Measurements from ENCODE around the gene TUBA4A. TPM values are rescaled to one million over a fixed set of nuclear protein-coding genes. Genes with fewer than 3 reads are reported as not detected.

Gene TUBA4A
- total and polyA plus RNA-seq, 4 donors = 14.3 to 84.9 (median 58.8) TPM

DNA sequence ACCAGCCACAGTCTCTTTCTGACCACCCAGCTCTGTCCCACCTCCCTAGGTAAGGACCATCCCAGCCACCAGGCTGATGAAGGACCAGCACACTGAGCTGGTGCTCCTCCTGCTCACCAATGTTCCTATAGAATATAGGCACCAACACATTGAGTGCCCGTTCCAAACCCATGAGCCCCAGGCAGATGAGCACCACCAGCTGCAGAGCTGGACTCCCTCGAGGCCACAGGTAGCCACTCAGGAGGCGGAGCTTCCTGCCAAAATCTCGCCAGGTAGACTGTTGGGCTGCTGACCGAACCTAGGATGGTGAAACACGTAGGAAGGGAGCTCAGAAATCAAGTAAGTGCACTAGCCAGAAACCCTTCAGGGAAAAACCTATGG is 37.2 kb downstream of the TUBA4A start:
- H3K4me1 ChIP-seq (ENCODE audit: control insufficient read depth, insufficient read depth, low read length) = peaks cover 51% of the 10 kb centered on the region

DNA sequence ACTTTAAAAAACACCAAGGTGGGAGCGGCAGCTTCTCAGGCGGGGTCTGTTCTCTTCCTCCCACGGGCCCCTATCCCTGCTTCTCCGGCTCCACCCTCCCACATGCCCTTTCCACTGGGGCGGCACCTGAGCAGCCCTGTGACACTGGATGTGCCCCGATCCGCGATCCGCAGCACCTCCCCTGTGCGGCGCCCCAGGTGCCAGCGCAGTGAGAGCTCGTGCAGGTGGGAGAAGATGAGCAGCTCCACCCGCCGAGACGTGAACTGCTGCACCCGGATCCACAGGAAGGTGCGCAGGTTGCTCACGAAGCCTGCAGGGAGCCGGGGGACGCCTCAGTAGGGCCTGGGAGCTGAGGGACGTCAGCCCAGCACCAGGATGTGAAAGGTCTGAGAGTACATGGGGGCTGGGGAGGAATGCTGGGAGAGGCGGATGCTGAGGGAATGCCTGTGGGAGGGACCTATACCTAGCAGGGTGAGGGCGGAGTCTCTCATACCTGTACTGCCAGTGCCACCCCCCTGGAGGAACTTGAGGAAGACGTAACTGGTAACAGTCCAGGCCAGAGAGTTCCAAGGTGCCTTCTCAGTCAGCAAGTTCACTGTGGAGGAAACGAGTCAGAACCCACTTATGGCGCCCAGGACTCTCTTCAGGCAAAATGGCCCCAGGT is 37.7 kb downstream of the TUBA4A start:
- no peaks in the 10 kb centered on the region for H3K27me3 ChIP-seq (ENCODE audit: control insufficient read depth, insufficient read depth, low read length)
- 94% methylated on average over 27 of the region's 27 CpGs for WGBS (ENCODE audit: insufficient coverage)
- H3K4me1 ChIP-seq (ENCODE audit: control insufficient read depth, insufficient read depth, low read length) = peaks cover 50% of the 10 kb centered on the region
- no peak overlapping the region for H3K4me3 ChIP-seq (ENCODE audit: low read depth, low read length)
- no peak overlapping the region for H3K27ac ChIP-seq (ENCODE audit: low read depth, low read length)
- no peaks in the 10 kb centered on the region for H3K9me3 ChIP-seq (ENCODE audit: control insufficient read depth, insufficient read depth, low read length)
- peaks cover 69% of the 10 kb centered on the region for H3K36me3 ChIP-seq (ENCODE audit: control insufficient read depth, insufficient read depth, low read length)
- DNase-seq (ENCODE audit: low read depth in 4 of 6, low spot score in 6 of 6) = no peak

More for the DNA sequence above, 37.2 kb downstream of the TUBA4A start:
- Histone ChIP-seq H3K27me3 (ENCODE audit: control insufficient read depth, insufficient read depth, low read length) (no peaks in the 10 kb centered on the region), H3K36me3 (ENCODE audit: control insufficient read depth, insufficient read depth, low read length) (peaks cover 69% of the 10 kb centered on the region), H3K9me3 (ENCODE audit: control insufficient read depth, insufficient read depth, low read length) (no peaks in the 10 kb centered on the region), H3K27ac (ENCODE audit: low read depth, low read length) (no peak overlapping the region), H3K4me3 (ENCODE audit: low read depth, low read length) (no peak overlapping the region)
- WGBS (ENCODE audit: insufficient coverage) = 90% methylated on average over 6 of the region's 6 CpGs
- no peak for DNase-seq (ENCODE audit: low read depth in 4 of 6, low spot score in 6 of 6)

DNA sequence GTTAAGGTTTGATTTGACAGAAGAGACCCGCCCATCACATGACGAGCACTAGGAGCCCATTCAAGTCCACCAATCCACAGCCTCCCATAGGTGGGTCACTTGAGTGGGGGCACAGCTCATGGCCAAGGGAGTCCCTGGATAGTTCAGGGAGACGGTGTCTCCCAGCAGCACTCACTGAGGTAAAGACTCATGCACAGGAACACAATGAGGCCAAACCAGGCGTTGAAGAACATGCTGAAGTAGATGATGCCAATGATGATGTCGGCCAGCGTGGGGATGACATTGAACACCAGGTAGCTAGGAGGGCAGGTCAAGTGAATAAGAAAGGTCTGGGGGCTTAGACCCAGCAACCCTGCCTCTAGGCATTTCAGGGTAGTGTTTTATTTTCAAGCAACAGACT is 38.9 kb downstream of the TUBA4A start:
- 99% methylated on average over 5 of the region's 6 CpGs for WGBS (ENCODE audit: insufficient coverage)
- Histone ChIP-seq H3K36me3 (ENCODE audit: control insufficient read depth, insufficient read depth, low read length) (peaks cover 69% of the 10 kb centered on the region), H3K4me3 (ENCODE audit: low read depth, low read length) (no peak overlapping the region)

DNA sequence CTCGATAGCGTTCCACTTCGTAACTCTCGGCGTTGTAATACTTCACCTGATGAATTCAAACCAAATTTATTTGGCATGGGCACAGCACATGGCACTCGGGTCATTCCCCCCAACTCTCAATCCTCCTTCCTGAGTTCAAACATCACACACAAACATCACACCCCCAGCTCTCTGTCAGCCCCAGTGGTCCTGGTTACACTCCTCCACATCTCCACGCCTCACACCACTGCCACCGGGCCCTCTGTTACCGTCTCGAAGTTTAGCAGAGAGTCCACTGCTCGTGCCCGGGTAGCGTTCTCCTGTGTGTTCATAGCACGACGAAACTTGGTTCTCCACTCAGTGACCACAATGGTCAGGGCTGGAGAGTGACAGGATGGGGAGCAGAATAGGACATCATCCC is 39.6 kb downstream of the TUBA4A start:
- H3K4me1 ChIP-seq (ENCODE audit: control insufficient read depth, insufficient read depth, low read length) = peaks cover 33% of the 10 kb centered on the region
- H3K9me3 ChIP-seq (ENCODE audit: control insufficient read depth, insufficient read depth, low read length) = no peaks in the 10 kb centered on the region
- WGBS (ENCODE audit: insufficient coverage) = 98% methylated on average over 10 of the region's 15 CpGs
- H3K27ac ChIP-seq (ENCODE audit: low read depth, low read length) = no peak overlapping the region
- no peaks in the 10 kb centered on the region for H3K27me3 ChIP-seq (ENCODE audit: control insufficient read depth, insufficient read depth, low read length)
- peaks cover 67% of the 10 kb centered on the region for H3K36me3 ChIP-seq (ENCODE audit: control insufficient read depth, insufficient read depth, low read length)
- H3K4me3 ChIP-seq (ENCODE audit: low read depth, low read length) = no peak overlapping the region
- no peak for DNase-seq (ENCODE audit: low read depth in 4 of 6, low spot score in 6 of 6)

More for the DNA sequence above, 38.9 kb downstream of the TUBA4A start:
- no peaks in the 10 kb centered on the region for H3K9me3 ChIP-seq (ENCODE audit: control insufficient read depth, insufficient read depth, low read length)
- no peaks in the 10 kb centered on the region for H3K27me3 ChIP-seq (ENCODE audit: control insufficient read depth, insufficient read depth, low read length)
- no peak overlapping the region for H3K27ac ChIP-seq (ENCODE audit: low read depth, low read length)
- no peak for DNase-seq (ENCODE audit: low read depth in 4 of 6, low spot score in 6 of 6)
- peaks cover 40% of the 10 kb centered on the region for H3K4me1 ChIP-seq (ENCODE audit: control insufficient read depth, insufficient read depth, low read length)

DNA sequence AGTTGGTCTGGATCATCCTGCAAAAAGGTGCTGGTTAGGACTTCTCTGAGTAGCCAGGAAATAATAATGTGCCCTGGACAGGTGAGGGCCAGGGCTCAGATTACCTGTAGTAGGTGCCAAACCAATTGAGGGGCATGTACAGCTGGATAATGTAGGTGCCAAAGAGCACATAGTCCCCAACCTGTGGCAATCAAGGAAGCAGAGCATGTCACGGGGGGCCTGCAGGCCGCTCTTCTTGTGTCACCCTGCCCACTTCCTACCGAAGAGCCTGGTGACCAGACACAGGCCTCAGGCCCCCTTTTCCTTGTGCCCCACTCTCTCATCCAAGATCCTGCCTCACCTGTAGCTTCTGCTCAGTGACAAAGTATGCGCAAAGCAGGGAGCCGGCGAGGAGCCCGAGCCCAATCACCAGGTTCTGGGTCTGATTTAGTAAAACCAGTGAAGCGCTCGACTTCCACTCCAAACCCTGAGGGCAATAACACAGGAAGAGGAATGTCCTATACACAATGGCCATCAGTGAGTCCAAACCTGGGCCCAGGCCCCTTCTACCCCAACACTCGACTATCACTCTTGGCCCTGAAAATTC is 40.1 kb downstream of the TUBA4A start:
- Histone ChIP-seq H3K27me3 (ENCODE audit: control insufficient read depth, insufficient read depth, low read length) (no peaks in the 10 kb centered on the region), H3K9me3 (ENCODE audit: control insufficient read depth, insufficient read depth, low read length) (no peaks in the 10 kb centered on the region), H3K4me3 (ENCODE audit: low read depth, low read length) (no peak overlapping the region), H3K4me1 (ENCODE audit: control insufficient read depth, insufficient read depth, low read length) (peaks cover 28% of the 10 kb centered on the region), H3K27ac (ENCODE audit: low read depth, low read length) (no peak overlapping the region), H3K36me3 (ENCODE audit: control insufficient read depth, insufficient read depth, low read length) (peaks cover 72% of the 10 kb centered on the region)
- WGBS (ENCODE audit: insufficient coverage) = 93% methylated on average over 10 of the region's 10 CpGs
- DNase-seq (ENCODE audit: low read depth in 4 of 6, low spot score in 6 of 6) = no peak

DNA sequence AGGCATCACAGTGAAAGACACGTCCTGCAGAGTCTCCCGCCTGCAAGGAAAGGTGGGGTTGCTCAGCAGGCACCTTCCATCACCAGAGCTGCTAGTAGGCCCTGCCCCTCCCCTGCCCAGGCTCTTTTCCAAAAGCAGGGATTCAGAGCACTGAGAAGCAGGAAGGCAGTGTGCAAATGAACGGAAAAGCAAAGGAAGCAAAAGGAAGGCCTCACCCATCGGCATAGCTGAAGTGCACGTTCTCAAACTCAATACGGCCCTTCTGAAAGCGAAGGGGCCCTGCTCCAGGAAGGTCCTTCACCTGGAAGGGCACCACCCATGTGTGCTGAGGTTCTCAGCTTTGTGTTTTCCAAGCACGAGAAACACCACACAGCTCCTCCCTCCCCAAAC is 40.7 kb downstream of the TUBA4A start:
- Histone ChIP-seq H3K27ac (ENCODE audit: low read depth, low read length) (no peak overlapping the region), H3K4me3 (ENCODE audit: low read depth, low read length) (no peak overlapping the region), H3K4me1 (ENCODE audit: control insufficient read depth, insufficient read depth, low read length) (peaks cover 27% of the 10 kb centered on the region), H3K27me3 (ENCODE audit: control insufficient read depth, insufficient read depth, low read length) (no peaks in the 10 kb centered on the region), H3K9me3 (ENCODE audit: control insufficient read depth, insufficient read depth, low read length) (no peaks in the 10 kb centered on the region), H3K36me3 (ENCODE audit: control insufficient read depth, insufficient read depth, low read length) (peaks cover 77% of the 10 kb centered on the region)
- WGBS (ENCODE audit: insufficient coverage) = 95% methylated on average over 8 of the region's 8 CpGs
- DNase-seq (ENCODE audit: low read depth in 4 of 6, low spot score in 6 of 6) = no peak

DNA sequence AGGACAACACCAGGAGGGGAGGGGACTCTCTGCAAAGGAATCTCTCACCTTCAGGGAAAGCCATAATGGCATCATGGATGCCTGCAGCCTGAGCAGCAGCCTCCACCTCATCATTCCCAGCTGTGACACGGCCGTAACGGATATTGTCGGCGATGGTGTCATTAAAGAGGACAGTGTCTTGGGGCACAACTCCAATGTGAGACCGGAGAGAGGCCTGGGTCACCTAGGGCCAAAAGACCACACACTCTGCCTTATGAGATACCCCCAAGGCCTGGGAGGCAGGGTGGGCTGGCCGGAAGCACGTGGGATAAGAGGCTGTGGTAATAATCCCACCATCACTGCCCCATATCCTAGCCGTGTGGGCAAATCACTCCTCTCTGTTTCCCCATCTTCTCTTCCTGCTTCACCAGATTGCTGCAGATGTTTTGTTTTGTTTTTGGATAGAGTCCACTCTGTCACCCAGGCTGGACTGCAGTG is 42.8 kb downstream of the TUBA4A start:
- 100% methylated on average over 1 of the region's 9 CpGs for WGBS (ENCODE audit: insufficient coverage)
- Histone ChIP-seq H3K4me1 (ENCODE audit: control insufficient read depth, insufficient read depth, low read length) (peaks cover 22% of the 10 kb centered on the region), H3K27me3 (ENCODE audit: control insufficient read depth, insufficient read depth, low read length) (no peaks in the 10 kb centered on the region), H3K4me3 (ENCODE audit: low read depth, low read length) (no peak overlapping the region), H3K27ac (ENCODE audit: low read depth, low read length) (no peak overlapping the region), H3K36me3 (ENCODE audit: control insufficient read depth, insufficient read depth, low read length) (peaks cover 69% of the 10 kb centered on the region), H3K9me3 (ENCODE audit: control insufficient read depth, insufficient read depth, low read length) (no peaks in the 10 kb centered on the region)
- no peak for DNase-seq (ENCODE audit: low read depth in 4 of 6, low spot score in 6 of 6)

DNA sequence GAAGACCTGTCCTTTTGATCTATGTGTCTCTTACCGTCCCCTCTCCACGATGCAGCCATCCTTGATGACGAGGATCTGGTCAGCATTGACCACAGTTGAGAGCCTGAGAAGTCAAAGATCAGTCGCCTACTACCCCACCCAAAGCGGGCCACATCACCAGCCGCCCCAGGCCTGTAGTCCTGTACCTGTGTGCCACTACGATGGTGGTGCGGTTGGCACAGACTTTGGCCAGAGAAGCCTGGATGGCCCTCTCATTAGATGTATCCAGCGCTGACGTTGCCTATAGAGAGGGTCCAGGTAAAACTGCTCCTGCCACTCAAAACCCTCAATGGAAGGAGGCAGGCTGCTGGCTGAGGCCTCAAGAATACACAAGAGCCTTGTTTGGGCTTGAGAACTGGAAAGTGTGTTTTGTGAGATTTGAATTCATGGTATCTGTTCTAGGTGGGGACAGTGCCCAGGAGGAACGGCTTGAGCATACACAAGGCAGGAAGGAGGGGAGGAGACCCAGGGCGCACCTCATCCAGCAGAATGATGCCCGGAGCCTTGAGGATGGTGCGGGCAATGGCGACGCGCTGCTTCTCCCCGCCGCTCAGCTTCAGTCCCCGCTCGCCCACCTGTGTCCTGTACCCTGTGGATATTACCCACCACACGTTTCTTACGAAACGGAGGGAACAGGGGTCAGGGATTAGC is 43.4 kb downstream of the TUBA4A start:
- Histone ChIP-seq H3K4me1 (ENCODE audit: control insufficient read depth, insufficient read depth, low read length) (peaks cover 20% of the 10 kb centered on the region), H3K36me3 (ENCODE audit: control insufficient read depth, insufficient read depth, low read length) (peaks cover 63% of the 10 kb centered on the region), H3K27ac (ENCODE audit: low read depth, low read length) (no peak overlapping the region), H3K4me3 (ENCODE audit: low read depth, low read length) (no peak overlapping the region), H3K9me3 (ENCODE audit: control insufficient read depth, insufficient read depth, low read length) (no peaks in the 10 kb centered on the region), H3K27me3 (ENCODE audit: control insufficient read depth, insufficient read depth, low read length) (no peaks in the 10 kb centered on the region)
- no peak for DNase-seq (ENCODE audit: low read depth in 4 of 6, low spot score in 6 of 6)
- WGBS (ENCODE audit: insufficient coverage) = 95% methylated on average over 24 of the region's 24 CpGs

DNA sequence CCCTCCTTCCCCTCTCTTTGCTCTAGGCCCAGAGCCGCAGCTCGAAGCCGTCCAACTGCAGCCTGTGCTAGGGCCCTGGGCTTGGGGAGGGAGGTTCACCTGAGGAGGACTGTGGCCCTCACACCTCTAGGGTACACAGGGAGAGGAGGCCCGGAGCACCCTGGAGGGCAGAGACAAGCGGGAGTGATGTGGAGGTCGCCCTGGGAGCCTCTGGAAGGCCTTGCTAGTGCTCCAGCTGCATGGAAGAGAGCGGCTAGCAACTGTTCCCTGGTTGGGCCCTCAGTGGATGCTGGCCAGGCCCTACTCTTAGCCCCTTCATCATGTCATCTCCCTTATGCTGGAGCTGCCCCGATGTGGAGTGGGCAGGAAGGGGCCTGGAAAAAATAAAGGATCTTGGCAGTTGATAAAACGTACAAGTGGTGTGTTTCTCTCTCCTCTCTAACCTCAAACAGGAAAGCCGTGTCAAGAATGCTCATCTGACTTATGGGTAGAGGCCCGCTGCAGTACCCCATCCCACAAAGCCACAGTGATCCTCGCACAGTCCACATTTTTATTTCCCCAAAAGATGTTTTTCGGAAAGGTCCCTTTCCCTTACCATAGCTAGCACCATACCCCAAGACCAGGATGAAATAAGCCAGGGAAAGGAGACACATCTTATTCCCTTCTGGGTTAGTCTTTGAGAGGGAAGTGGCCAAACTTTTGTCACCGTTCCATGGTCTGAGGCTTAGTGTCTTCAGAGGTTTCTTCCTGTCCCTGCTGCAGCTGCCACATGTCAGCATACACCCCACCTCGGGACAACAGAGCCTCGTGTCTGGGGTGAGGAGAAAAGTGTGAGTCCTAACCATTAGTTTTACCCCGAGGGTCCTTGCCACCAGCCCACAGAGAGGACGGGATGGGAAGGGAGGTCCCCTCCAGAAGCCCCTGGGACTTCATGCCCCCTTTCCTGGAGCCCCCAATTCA is 44.2 kb downstream of the TUBA4A start:
- no peak for DNase-seq (ENCODE audit: low read depth in 4 of 6, low spot score in 6 of 6)
- Histone ChIP-seq H3K4me1 (ENCODE audit: control insufficient read depth, insufficient read depth, low read length) (peaks cover 20% of the 10 kb centered on the region), H3K9me3 (ENCODE audit: control insufficient read depth, insufficient read depth, low read length) (no peaks in the 10 kb centered on the region), H3K36me3 (ENCODE audit: control insufficient read depth, insufficient read depth, low read length) (peaks cover 59% of the 10 kb centered on the region), H3K27me3 (ENCODE audit: control insufficient read depth, insufficient read depth, low read length) (no peaks in the 10 kb centered on the region), H3K27ac (ENCODE audit: low read depth, low read length) (no peak overlapping the region), H3K4me3 (ENCODE audit: low read depth, low read length) (no peak overlapping the region)
- WGBS (ENCODE audit: insufficient coverage) = 86% methylated on average over 10 of the region's 18 CpGs

Data from spinal cord (tissue), 10 donors.